Measurements from ENCODE around the gene BAIAP2.

GRCh38 chr17:81112450-81112849, 77.5 kb downstream of the BAIAP2 start:
- TF ChIP-seq CTCF (IDR thresholded peaks at IDR 0.05), result no peak
- no peak for TF ChIP-seq ZFX (IDR thresholded peaks at IDR 0.05; ENCODE audit: borderline replicate concordance)
